NCI-H524 treated with DMSO at 0.1 percent for 48 hours (cell line): ENCODE data around the gene MAP3K20.
"Not testable (repeated sequence)": the region's sequence is repeated elsewhere in the genome, so short reads cannot be mapped to it uniquely, and the experiment has no call there.

ENCODE experiments used
- DNase-seq: peaks from one replicate; lab custom pipeline; 2025; lab: John Stamatoyannopoulos, UW

Gene MAP3K20

DNA sequence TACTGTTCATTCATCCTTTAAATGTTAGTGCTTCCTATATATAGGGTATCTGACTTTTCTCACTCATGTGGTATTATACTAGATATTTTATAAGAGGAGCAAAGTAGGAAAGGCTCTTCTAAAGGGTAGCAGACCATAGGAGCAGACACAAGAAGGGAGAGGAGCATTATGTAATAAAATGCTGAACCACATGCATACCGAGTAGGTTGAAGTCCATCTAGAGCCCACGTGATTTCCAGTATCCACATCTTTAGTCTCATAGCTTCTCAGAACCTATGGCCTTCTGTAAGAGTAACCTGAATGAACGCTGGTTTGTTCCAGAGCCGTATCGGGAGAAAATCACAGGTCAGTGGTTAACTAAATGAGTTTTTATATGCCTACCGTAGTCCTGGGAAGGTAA lies 85.9 kb downstream of the MAP3K20 start:
- no peak for DNase-seq

DNA sequence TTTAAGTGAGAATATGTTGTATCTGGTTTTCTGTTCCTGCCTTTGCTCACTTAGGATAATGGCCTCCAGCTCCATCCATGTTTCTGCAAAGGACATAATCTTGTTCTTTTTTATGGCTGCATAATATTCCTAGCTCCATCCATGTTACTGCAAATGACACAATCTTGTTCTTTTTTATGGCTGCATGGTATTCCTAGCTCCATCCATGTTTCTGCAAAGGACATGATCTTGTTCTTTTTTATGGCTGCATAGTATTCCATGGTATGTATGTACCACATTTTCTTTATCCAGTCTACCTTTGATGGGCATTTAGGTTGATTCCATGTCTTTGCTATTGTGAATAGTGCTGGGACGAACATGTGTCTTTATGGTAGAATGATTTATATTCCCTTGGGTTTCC lies 87.7 kb downstream of the MAP3K20 start:
- not testable (repeated sequence) for DNase-seq

DNA sequence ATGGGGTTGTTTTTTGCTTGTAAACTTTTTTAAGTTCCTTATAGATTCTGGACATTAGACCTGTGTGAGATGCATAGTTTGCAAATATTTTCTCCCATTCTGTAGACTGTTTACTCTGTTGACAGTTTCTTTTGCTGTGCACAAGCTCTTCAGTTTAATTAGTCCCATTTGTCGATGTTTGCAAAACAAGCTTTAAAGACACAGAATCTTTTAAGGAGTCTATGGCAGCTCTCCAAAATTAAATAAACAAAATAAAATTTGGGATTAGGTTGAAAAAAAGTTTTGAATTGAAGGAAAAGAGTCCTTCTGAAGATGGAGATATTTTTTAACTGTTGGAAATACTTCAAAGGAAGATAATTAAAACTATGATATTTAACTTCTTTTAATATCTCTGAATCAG lies 88.8 kb downstream of the MAP3K20 start:
- no peak for DNase-seq

DNA sequence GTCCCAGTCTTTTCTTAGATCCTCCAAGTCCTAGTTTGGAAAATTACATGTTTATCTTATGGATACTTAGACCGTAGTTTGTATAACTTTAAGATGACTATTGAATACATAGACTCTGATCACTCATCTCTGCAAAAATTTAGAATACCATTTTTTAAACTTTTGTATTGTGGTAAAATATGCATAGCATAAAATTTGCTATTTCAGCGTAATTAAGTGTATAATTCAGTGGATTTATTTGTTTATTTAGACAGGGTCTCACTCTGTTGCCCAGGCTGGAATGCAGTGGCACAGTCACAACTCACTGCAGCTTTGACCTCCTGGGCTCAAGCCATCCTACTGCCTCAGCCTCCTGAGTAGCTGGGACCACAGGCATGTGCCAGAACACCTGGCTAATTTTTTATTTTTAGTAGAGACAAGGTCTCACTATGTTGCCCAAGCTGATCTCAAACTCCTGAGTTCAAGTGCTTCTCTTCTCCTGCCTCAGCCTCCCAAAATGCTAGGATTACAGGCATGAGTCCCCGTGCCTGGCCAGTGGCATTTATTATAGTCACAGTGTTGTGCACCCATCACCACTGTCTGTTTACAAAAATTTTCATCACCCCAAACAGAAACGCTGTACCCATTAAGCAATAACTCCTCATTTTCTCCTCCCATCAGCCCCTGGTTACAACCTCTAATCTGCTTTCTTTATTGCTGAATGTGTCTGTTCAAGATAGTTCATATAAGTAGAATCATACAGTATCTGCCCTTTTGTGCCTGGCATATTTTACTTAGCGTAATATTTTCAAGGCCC lies 90.0 kb downstream of the MAP3K20 start:
- DNase-seq, result no peak

DNA sequence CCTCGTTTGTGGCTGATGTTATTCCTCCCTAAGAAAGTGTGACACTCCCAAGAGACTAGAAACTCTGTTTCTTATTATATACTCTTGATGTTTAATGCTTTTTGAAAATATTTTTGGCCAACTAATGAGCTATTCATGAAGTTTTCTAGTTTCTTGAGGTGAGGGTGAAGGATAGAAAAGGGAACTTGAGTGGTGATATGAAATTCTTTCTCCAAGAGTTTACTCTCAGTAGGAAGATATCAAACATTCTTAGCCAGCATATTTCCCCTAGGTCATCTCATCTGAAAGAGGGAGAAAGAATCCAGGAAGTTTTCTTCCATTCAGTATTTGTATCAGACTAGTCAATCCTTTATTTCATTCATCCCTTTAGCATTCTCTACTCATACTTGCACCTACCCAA lies 95.7 kb downstream of the MAP3K20 start:
- no peak for DNase-seq

DNA sequence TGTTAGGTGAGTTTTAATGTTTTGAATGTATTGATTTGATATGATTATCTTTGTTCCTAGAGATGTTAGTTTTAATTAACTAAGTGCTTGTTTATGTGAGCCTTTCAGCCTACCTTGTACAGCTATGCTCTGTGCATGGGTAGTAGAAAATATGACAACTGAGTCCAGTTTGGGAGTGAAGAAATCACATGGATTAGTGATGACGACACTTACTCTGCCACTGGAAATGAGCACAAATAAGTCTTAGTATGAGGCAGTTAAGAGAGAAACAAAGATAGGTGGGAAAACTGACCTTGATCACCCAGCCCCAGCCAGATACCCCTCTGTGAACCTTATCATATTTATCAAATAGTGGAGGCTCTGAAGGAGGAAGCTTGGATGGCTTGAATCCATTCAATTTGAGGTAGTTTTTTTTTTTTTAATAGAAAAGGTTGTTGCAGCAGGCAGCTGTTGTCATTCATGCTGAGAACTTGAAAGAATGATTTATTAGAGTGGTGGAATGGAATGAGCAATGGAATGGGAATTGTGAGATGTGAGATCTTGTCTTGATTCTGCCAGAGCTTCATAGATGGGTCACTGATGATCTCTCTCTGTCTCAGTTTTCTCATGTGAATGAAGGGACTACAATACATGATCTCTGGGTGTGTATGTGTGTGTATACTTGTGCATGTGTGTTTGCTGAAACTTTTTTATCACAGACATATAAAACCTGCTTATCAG lies 96.4 kb downstream of the MAP3K20 start:
- DNase-seq, result no peak

DNA sequence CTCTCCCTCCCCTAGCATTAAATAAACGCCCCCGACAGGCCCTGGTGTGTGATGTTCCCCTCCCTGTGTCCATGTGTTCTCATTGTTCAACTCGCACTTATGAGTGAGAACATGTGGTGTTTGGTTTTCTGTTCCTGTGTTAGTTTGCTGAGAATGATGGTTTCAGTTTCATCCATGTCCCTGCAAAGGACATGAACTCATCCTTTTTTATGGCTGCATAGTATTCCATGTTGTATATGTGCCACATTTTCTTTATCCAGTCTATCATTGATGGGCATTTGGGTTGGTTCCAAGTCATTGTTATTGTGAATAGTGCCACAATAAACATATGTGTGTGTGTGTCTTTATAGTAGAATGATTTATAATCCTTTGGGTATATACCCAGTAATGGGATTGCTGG lies 98.7 kb downstream of the MAP3K20 start:
- DNase-seq, result not testable (repeated sequence)

DNA sequence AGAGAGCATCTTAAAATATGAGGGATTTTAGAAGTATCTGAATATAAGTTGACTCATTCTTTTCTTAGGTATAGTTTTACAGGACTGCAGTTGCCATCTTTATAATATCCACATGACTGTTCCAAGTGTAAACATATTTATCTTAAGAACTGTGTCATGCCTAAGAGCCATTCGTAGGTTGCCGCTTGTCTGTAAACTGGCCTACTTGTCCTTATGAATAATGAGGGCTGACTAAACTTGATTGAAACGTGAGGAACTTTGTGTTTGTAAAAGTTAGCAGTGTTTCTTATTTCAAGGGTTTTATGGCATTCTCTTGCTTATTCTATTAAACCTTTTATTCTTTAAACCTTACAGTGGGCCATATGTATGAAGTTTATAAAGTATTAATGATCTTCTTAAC lies 99.6 kb downstream of the MAP3K20 start:
- no peak for DNase-seq

DNA sequence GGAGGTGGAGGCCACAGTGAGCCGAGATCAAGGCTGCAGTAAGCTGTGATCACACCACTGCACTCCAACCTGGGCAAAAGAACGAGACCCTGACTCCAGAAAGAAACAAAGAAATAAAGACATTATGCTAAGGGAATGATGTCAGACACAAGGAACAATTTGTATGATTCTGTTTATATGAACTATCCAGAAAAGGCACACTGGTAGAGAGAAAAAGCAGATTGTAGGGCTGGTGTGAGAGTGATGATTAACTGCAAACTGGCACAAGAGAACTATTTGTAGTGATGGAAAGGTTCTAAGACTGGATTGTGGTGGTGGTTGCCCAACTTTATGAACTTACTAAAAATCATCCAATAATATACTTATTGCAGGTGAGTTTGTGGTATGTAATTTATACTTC lies 106.3 kb downstream of the MAP3K20 start:
- DNase-seq, result no peak

DNA sequence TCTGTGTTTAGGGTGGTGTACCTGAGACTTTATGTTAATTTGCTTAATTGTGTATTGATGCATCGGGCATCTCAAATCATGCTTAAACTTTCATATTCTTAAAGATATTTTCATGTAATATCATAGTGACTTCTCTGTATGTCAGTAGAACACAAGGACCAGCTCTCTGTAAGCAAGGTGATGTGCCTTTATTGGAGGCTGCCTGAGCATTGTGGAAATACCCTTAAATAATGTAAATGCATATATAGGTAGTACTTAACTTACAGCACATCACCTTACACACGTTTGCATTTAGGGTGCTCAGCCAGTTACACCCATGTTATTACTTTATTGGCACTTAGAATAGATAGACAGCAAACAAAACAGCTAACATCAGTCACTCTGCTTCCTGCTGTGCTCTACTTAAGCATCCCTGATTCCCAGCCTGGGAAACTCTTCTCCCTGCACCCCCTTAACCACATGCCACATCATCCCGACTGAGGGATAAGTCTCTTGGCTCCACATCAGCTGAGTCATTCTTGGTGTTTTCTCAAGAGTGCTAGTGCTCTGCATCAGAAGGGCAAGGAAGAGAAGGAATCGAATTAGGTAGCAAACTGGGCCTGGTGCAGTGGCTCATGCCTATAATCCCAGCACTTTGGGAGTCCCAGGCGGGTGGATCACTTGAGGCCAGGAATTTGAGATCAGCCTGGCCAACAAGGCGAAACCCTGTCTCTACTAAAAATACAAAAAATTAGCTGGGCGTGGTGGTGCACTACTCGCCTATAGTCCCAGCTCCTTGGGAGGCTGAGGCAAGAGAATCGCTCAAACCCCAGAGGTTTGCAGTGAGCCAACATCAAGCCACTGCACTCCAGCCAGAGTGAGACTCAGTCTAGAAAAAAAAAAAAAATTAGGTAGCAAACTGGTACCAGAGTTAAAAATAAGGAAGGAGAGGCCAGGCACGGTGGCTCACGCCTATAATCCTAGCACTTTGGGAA lies 108.7 kb downstream of the MAP3K20 start:
- DNase-seq, result no peak

DNA sequence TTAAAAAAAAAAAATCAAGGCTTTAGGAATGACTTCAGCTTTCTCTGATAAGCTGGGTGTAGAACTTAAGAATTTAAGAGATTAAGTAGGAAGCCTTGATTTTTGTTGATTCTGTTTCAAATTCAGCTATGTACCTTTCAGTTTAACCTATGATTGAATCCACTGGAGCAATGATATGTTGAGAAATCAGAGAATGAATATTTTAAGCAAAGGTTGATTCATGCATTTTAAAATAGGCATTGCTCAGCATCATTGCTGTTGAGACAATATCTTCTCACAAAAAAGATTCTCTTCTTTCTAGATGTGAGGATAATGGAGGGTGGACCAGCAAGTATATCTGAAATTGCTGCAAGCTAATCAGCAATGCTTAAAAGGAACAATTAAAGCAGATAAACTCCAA lies 109.8 kb downstream of the MAP3K20 start:
- DNase-seq, result no peak

DNA sequence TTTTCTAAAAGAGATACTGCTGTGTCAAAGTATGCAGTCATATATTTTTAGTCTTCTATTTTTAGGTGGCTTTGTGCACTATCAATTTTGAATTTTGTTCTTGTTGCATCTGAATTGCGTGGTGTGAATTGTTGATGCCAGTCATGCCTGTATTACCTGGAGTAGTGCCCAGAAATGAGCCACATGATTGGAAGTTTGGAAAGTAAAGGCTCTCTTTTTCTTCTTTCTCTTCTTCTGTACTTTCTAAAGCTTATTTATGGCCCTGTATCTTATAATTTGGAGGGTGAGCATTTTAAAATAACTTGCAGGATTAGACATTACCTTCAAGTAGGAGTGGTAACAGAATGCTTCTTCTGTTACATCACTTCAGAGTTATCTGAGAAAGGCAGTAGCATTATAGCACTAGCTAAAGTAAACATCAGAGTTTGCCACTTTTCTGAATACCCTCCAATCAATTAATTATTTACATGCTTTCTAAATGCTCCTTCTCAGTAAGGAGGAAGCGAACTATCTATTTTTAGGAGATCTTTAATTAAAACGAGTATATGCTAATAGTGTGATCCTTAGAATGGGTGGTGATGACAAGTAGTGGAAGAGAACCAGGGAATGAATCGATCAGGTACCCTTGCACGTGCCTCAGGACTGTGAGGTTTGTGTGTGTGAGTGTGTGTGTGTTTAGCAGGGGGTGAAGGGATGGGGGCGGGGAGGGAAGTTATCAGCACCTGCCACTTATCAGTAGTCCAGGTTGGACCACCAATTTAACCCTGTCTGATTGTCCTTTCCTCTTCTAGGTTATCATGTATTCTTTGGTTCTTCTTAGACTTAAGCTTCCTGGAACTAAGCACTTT lies 112.5 kb downstream of the MAP3K20 start:
- DNase-seq, result no peak

DNA sequence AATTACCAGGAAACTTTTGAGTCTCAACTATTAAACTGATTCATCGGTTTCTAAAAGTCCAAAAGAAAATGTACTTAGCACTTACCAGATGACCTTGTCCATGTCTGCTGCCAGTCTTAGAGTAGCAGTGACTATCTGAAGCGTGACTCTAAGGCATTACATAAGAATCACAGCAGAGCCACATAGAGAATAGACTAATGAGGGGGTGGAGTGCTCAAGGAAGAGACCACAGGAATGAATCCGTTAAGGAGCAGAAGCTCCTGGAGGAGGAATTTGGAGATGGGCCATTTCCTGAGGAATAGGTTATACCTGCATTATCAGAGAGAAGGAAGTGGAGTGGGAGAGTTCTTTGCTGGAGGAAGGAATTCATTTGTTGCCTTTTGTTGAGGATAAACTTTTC lies 116.0 kb downstream of the MAP3K20 start:
- no peak for DNase-seq

DNA sequence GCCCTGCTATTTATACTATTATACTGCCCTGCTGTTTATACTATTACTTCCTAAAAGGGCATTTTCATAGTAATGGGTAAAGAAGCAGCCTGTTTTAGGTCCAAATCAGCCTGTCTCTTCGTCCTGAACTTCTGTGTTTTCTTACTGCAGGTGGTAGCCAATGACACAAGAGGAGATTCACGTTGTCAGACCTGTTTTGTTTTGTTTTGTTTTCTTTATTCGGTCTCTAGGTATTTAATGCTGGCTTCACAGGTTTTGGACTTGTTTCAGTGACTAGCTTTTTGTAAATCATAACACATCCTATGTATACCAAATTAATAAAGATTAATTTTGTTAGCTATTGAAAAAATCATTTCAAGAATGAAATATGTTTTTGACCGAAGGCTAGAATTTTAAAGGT lies 116.4 kb downstream of the MAP3K20 start:
- no peak for DNase-seq

DNA sequence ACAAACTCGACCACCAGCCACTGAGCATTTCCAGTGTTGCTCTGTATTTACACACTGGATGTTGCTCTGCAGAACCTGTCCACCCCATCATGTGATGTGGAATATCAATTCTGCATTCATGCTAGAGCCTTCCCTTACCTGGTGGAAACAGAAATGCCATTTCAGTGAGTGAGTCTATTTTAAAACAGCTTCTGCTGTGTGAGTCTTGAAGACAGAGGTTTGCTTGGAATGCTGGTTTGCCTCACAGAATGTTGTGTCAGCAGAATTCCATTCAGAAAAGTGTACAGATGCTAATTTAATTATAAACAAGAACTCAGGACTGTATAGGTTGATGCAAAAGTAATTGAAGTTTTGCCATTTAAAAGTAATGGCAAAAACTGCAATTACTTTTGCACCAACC lies 118.3 kb downstream of the MAP3K20 start:
- no peak for DNase-seq

DNA sequence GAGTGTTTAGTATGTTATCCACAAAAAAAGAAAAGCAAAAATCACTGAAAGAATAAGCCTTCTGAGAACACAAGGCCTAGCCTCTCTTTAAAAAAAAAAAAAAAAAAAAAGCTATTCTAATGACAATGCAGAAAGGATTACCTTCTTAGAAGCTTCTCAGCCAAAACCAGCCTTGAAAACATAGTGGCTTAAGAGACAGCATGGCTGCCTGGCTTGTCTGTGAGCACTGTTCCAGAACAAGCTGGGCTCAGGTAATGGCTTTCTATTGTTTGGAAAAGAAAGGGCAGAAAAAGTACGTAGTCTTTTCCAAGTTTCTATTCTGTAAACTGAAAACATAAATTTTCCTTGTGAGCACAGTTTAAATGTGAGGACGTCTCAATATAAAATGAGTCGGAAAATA lies 119.5 kb downstream of the MAP3K20 start:
- no peak for DNase-seq

DNA sequence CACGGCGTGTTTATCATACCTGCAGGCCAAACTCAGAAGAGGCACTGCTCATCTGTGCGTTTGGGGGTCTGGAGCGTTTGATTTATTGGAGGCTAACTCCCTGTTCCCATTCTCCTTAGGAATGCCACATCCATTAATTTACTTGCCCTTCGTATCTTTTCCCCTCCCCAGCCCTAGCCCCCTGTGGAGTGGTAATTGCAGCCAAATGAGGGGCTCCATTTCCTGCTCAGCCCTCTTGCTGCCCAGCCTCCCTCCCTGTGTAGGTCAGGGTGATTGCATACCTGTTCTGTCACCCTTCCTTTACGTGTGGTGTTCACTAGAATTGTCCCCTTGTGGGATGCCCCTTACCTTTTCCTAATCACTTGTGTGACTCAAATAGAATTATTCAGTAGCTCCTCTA lies 120.4 kb downstream of the MAP3K20 start:
- no peak for DNase-seq

DNA sequence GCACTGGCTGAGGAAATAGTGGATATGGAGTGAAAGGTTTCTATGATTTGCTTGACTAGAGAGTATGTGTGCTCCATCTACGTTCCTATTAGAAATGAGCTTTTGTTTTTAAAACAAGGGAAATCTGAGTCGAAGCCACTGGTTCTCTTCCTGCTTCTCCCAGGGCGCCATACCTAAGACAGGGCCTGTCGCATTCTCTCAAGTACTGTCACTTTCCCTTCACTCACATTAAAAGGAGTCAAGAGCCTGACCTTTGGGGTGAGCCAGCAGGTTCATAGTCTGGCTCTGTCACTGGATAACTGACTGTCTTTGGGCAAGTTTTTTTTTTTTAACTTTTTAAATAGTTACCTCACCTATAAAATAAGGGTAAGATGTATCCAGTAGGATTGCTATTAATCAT lies 121.0 kb downstream of the MAP3K20 start:
- no peak for DNase-seq

DNA sequence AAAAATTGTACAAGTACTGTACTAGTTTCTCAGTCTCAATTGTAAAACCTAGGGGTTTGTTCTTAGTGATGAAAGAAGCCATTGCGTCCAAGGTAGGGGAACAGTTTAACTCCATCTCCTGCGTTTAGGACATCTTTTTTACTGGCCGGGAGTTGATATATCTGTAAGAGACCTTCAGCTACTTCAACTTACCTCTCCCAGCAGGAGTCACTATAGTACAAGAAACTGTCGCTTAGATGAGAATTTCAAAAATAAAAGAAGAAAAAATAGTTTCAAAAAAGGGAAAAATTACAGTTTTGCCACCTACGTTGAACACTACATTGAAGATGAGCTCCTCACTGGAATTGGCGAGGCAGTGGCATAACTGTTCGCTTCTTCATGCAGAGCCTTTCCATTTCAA lies 122.7 kb downstream of the MAP3K20 start:
- no peak for DNase-seq

DNA sequence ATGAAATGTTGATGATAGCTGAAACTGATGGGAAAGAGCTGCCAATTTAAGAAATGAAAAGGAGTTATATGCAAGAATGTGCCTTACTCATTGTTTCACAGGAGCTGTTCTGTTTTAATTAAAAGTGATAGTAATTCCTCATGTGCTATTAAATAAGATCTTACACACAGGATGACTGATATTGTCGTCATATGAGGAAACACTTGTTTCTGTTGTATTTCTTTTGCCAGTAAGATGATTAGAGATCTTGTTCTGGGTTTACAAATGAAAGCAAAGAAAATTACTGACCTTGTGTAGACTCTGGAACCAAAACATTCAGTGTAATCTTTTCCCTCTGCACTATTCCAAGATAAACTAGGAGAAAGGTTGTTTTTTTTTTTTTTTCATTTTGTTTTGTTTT lies 123.6 kb downstream of the MAP3K20 start:
- DNase-seq, result no peak

DNA sequence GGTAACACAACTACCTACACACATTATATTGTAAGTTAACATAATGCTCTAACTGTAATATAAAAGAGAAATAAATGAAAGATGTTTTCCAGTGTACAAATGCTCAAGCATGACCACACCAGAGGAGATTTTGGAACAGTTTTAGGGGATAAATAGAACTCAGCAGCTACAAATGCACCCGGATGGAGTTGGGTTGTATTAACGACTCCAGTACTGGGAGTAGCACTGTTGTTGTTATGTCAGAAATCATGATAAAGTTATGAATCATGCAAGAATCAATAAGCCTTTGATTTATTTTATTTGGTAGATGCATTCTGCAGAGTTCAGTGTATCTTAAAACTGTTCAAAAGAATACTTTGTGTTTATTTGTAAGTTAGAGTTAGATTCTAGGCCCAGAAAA lies 126.9 kb downstream of the MAP3K20 start:
- no peak for DNase-seq

DNA sequence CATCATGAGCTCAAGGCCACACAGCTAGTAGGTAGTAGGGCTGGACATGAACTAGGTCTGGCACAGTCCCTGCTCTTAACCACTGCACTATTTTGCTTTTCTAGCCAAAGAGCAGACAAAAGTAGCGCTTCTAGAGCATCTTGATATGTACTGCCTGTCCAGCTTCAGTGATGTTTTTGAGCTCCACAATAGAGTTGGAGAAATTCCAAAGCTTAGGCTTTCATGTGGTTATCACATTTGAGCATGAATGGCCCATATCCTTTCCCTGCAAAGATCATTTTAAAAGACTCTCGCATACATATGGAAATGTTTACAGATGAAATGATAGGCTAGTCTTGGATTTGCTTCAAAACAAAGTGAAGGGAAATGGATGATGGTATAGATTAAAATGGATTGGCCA lies 128.7 kb downstream of the MAP3K20 start:
- DNase-seq, result no peak
